Ishikawa (cell line): Measurements from ENCODE around the gene CCKAR.

Source experiments
- CEBPB ChIP-seq: IDR thresholded peaks from 2 replicates; pipeline ENCODE4 v1.6.1; 2012
- FOXM1 ChIP-seq: IDR thresholded peaks from 2 replicates; pipeline ENCODE4 v1.6.1; 2012; ENCODE audit warnings: low read depth, borderline replicate concordance
- NFIC ChIP-seq: IDR thresholded peaks from 2 replicates; pipeline ENCODE4 v1.6.1; 2012
- RAD21 ChIP-seq: IDR thresholded peaks from 2 replicates; pipeline ENCODE4 v1.6.1; 2012; ENCODE audit warnings: low read depth
- TAF1 ChIP-seq: IDR thresholded peaks from 2 replicates; pipeline ENCODE4 v1.6.1; 2012; ENCODE audit warnings: low read depth, mild to moderate bottlenecking
- TCF12 ChIP-seq: IDR thresholded peaks from 2 replicates; pipeline ENCODE4 v1.6.1; 2012; ENCODE audit warnings: low read depth
- TF ChIP-seq, protein P1 (sequence below): IDR thresholded peaks from 2 replicates; pipeline ENCODE4 v1.6.1; 2012; ENCODE audit warnings: low read depth, mild to moderate bottlenecking

DNA sequence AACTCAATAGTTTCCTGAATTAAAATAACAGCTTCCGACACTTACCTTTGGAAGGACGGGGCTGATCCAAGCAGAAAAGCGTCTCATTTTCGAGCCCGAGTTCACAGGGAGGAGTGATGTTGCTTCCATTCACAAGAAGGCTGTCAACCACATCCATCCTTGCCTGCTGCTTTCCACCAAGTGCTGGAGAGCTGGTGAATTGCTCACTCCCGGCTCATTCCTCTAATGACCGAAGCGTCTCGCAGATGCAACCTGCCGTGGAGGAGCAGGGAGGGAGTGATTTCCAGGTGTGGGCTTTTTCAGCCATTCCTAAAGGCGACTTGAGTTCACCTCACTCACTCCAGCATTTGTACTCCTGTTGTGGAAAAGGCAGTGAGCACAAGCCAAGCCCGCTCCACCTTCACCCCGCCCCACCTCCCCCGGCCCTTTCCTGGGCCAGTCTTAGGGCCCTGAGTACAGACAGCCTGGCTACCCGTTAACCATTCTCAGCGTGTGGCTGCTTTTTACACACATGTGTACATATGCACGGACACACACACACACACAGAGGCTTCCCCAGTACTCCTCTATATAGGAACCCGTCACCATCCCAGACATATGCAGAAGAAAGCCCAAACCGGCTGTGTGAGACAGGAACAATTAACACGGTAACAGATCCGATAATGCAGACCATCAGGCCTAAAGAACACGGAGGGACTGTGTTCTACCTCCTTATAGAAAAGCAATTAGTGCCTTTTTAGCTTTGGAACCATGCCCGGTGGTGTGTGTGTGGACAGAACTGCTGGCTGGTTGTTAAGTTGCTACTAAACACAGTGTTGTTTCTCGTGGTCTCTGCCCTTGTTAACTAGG lies at the start of gene CCKAR:
- TF ChIP-seq TAF1 (no peak), CEBPB (no peak), NFIC (no peak), TCF12 (no peak), RAD21 (no peak), FOXM1 (no peak)
- TF ChIP-seq, protein P1, sequence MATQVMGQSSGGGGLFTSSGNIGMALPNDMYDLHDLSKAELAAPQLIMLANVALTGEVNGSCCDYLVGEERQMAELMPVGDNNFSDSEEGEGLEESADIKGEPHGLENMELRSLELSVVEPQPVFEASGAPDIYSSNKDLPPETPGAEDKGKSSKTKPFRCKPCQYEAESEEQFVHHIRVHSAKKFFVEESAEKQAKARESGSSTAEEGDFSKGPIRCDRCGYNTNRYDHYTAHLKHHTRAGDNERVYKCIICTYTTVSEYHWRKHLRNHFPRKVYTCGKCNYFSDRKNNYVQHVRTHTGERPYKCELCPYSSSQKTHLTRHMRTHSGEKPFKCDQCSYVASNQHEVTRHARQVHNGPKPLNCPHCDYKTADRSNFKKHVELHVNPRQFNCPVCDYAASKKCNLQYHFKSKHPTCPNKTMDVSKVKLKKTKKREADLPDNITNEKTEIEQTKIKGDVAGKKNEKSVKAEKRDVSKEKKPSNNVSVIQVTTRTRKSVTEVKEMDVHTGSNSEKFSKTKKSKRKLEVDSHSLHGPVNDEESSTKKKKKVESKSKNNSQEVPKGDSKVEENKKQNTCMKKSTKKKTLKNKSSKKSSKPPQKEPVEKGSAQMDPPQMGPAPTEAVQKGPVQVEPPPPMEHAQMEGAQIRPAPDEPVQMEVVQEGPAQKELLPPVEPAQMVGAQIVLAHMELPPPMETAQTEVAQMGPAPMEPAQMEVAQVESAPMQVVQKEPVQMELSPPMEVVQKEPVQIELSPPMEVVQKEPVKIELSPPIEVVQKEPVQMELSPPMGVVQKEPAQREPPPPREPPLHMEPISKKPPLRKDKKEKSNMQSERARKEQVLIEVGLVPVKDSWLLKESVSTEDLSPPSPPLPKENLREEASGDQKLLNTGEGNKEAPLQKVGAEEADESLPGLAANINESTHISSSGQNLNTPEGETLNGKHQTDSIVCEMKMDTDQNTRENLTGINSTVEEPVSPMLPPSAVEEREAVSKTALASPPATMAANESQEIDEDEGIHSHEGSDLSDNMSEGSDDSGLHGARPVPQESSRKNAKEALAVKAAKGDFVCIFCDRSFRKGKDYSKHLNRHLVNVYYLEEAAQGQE, result no peak
